Stimulated activated CD4-positive, alpha-beta T cell treated with anti-CD3 and anti-CD28 coated beads, TNF-alpha, amount 100 ng/mL, for 24 hours (primary cell): ENCODE data around the gene GIPC3.

Experiments used
- DNase-seq, 3 experiments: peaks; one replicate each; pipeline ENCODE4 v3.0.0-alpha.2; 2020; ENCODE audit warnings: low read depth in 3 of 3

The GIPC3 gene

DNA sequence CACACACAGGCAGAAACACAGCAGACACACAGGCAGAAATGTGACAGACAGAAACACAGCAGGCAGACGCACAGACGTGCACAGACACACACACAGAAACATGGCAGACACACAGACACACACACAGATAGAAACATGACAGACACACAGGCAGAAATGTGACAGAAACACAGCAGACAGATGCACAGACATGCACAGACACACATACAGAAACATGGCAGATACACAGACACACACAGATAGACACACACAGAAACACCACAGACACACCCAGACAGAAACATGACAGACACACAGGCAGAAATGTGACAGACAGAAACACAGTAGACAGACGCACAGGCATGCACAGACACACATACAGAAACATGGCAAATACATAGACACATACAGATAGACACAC, 20.1 kb downstream of the GIPC3 start:
- no peak for DNase-seq

DNA sequence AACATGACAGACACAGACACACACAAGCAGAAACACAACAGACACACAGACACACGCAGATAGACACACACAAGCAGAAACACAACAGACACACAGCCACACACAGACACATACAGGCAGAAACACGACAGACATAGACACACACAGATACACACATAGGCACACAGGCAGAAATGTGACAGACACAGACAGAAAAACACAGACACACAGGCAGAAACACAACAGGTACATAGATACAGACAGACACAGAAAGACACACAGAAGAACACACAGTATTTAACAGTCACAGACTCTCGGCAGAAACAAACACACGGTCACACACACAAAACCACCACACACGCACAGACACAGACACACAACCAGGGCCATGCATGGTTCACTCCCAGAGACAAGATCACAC, 20.5 kb downstream of the GIPC3 start:
- no peak for DNase-seq

DNA sequence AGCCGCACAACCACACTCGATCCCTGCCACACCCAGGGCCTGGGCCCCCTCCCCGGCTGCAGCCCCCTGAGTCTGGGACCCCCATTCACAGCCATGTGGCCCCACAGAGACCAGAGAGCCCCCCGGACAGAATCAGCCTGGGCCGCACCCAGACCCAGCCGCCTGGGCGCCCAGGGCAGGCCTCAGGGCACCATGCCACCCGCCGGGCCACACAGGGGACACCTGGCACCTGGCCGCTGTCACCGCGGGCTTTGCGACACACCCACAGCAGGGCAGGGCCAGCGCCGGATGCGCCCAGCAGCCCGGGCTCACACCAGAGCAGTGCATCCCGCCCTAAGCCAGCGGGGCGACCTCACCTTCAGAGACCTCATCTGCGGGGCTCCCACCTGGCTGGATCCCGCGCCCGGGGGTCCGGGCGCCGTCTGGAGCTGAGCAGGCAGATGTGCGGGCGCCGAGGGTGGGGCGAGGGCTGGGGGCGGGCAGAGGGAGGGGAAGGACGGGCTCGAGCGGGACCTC, 21.0 kb downstream of the GIPC3 start:
- no peak for DNase-seq

GRCh38 chr19:3606690-3607289, 21.5 kb downstream of the GIPC3 start, which contains the start of gene TBXA2R:
TSS of gene TBXA2R (minus strand) at chr19:3606875. CDS start at chr19:3600634, 6,241 bp downstream.
- peak; percentile 38 to 70 (median 45) for DNase-seq

DNA sequence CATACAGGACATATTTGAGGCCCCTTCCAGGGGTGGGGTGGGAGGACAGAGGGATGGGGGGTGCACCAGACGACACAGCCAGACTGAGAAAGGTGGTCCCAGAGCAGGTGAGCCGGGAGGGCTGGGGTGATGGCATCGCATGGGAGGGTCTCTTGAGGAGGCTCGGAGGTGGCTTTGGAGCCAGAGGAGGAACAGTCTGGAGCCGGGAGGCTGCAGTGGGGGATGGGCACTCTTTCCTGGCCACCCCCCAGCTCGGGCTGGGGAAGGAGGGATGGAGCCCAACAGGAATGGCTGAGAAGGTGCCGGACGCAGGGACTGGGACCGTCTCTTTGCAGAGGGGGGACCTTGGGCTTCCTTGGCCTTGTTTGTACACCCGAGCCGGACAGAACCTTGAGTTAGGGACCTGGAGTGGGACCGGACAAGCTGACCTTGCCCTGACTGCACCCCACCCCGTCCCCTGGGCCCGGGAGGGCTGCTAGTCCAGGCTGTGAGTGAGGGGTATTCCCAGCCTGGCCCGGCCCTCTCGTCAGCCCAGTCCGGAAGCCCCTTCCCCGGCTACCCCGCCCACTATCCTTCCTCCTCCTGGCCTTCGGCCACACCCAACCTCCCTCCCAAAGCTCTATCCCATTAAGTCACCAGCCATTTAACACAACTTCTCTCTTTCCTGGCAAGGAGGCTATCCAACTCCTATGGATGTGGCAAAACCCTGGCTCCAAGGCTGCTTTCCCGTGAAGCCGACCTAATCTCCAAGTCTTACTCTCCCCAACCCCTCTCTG, 22.2 kb downstream of the GIPC3 start:
- DNase-seq, result no peak

- no peak for DNase-seq
Measured at GRCh38 chr19:3608079-3608641, 22.9 kb downstream of the GIPC3 start.

GRCh38 chr19:3608750-3609322, 23.6 kb downstream of the GIPC3 start:
- no peak for DNase-seq

- no peak for DNase-seq
Measured at GRCh38 chr19:3609779-3610719, 24.8 kb downstream of the GIPC3 start.

DNA sequence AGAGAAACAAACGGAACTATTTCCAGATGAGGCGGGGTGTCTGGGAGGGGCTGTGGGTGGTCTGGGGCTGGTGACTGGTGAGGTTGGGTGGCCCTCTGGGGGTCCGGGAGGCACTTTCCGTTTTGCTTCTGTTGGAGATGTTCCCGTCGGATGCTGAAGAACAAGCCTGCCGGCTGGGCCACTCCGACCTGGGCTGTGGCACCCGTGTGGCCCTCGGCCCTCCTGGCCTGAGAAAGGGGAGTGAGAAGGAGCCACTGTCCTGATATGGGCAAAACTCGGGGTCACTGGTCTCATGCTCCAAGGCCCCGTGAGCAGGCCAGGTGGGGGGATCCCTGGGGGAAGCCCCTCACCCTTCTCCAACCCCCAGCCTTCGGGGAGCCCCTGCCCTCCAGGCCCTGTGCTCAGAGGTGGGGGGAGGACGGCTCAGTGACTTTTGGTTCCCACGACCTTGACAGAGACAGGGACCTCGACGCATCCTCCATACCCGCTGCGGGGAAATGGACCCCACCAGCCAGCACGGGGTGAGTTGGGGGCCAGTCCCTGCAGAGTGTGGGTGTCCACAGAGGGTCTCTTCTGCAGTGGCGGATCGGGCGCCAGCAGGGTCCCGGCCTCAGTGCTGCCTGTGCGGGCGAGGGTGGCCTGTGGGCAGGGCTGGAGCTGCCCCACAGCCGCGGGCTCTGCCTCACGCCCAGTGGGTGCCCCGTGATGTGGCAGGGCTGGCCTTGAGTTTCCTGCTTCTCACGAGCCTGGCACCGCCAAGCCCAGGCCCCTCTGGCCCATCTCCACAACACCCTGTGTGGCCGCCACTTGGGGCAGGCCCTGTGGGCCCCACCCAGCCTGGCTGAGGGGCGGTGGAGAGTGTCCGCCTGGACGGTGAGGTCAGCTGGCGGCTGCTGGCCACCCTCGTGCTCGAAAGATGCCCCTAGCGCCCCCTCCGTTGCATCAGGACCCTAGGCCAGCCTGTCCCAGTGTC, 25.8 kb downstream of the GIPC3 start:
- no peak for DNase-seq

DNA sequence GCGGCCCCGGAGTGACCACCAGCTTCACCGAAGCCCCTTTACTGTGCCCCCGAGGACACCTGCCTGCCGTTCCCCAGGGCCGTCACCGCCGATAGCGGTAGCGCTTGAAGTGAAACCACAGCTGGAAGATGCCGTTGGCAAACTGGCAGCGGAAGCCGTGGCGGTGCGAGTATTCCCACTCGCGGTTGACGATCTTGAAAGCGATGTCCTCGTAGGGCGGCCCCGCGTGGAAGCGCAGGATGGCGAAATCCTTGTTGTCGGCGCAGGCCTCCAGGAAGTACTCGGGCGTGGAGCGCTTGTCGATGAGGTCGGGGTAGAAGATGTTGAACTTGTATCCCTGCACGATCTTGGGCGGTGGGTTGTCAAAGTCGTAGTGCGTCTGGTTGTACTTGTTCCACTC, 26.6 kb downstream of the GIPC3 start:
- DNase-seq, result no peak

DNA sequence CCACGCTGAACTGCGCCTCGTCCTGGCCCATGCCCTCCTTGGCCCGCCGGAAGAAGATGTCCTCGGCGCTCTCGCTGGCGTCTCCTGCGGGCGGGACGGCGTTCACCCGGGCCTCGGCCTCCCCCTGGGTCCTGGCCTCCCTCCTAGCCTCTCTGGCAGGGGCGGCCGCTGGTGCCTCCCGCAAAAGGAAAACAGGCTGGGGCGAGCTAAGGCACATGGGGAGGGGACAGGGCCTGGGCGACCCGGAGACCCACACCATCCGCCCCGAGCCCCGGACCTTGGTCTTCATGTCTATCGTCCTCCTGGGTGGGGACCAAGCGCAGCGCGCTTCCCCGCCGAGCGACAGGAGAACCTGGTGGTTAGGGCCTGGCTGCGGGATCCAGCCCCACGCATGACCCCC, 27.1 kb downstream of the GIPC3 start:
- DNase-seq, result no peak

DNA sequence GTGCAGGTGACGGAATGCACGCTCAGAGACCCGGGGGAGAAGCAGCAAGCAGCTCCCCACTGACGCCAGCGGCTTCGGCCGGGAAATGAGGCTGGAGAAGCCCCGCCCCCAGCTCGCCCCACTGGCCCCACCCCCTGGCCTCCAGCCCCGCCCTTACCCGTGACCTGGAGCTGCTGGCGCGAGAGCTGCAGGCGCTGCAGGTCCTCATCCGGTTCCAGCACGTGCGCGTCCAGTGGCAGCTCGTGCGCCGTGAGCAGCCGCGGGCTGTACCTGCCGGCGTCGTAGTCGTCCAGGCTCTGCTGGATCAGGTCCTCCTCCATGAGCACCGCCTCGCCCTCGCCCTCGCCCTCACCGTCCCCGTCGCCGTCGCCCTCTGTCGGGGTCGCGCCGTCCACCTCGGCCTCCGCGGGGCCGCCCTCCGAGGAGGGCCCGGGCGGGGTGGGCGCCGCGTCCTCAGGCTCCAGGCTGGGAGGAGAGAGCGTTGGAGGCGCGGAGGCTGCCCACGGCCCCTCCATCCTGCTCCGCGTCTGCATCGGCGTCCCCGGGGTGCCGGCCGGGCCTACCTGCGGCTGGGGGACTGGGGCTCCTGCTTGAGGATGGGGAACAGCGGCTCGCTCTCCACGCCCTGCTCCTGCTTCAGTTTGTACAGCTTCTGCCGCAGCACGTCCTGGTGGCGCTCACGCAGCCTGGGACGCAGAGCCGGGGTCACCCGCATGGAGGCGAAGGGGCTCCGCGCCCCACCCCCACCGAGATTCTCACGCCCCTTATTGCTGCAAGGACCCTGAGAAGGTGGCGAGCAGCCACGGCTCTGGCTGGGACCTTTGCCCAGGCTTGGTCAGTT, 27.8 kb downstream of the GIPC3 start:
- DNase-seq, result no peak

DNA sequence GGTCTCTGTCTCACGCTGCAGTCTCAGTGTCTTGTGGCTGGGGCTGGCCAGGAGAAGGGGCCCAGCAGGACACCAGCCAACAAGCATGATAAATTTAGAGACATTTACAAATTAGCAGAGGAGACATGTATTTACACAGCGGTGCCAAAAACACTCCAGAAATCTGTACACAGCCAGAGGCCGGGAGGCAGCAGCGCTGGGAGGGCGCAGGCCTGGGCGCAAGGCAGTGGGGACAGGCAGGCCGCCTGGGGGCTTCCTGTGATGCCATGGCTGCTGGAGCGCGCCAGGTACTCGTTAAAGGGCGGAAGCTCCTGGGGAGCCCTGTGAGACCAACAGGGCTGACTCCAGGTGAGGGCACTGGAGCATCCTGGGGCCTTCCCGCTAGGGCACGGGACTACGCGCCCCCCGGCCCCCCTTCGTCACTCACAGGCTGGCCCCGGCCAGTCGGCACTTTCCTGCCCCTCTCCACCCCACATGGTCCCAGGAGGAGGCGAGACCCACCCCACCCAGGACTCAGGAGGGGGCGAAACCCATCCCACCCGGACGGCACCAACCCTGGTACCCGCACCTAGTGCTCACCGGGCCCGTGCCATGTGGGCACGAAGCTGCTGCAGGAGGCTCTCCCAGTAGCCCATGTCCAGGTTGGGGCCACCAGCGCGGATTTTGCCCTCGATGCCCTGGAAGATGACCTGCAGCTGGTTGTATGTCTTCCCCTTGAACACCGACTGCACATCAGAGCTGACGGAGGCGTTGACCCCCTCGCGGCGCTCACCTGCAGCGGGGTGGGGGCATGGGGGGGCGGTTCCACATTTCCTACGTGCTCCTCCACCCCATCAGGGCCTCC, 28.8 kb downstream of the GIPC3 start:
- DNase-seq, result no peak

- no peak for DNase-seq
Measured at GRCh38 chr19:3614858-3615505, 29.7 kb downstream of the GIPC3 start.

GRCh38 chr19:3615524-3616135, 30.4 kb downstream of the GIPC3 start:
- DNase-seq, result no peak

DNA sequence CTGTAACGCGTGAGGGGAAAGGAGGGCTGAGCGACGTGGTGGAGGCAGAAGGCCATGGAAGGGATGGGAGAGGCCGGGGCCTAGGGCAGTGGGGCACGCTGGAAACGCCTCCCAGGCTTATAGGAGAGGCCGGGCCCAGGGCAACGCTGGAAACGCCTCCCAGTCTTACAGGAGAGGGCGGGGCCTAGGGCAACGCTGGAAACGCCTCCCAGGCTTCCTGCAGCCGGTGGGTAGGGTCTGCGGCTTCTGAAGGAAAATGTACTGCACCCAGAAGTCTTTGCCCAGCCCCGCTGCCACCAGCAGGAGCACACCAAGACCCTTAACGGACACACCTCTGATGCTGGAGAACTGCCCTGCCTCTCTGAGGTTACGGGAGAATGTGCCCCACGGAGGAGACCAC, 32.2 kb downstream of the GIPC3 start:
- peak in 1 of 3 experiments; percentile 27 for DNase-seq

GRCh38 chr19:3618144-3618810, 33.0 kb downstream of the GIPC3 start:
- DNase-seq, result peak; percentile 20 to 48 (median 35)
